Choroid plexus epithelial cell (primary cell): ENCODE measurements around the gene TGFB2.

ENCODE experiments used
- DNase-seq: peaks from one replicate; pipeline ENCODE4 v3.0.0-alpha.2; 2010; ENCODE audit warnings: low read depth
- H3K4me3 ChIP-seq: 2 replicates; pipeline ENCODE4 v1.5.1; 2011; ENCODE audit warnings: low read depth, mild to moderate bottlenecking, control low read depth, low read length, moderate library complexity
- TF ChIP-seq, protein P1 (sequence below): conservative IDR thresholded peaks from 2 replicates; pipeline ENCODE4 v1.5.1; 2011; ENCODE audit warnings: low read depth, mild to moderate bottlenecking, control low read depth, inconsistent platforms, low read length, moderate library complexity

The TGFB2 gene

DNA sequence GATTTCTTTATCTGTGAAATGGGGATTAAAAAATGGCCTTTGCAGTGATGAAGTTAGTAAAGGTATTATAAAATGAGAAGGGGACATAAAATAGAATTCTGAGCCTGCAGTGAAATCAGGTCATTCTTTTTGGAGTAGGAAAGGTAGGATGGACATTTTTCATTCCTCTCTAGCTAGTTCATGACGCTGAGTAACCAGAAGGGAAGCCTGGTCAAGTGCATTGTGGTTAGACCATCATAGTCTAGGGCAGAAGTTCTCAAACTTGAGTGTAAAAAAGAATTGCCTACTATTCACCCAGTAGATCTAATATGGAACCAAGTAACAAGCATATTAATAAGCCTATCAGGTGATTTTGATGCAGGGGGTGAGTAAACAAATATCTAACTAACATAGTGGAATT lies 50.8 kb downstream of the TGFB2 start:
- TF ChIP-seq, protein P1, sequence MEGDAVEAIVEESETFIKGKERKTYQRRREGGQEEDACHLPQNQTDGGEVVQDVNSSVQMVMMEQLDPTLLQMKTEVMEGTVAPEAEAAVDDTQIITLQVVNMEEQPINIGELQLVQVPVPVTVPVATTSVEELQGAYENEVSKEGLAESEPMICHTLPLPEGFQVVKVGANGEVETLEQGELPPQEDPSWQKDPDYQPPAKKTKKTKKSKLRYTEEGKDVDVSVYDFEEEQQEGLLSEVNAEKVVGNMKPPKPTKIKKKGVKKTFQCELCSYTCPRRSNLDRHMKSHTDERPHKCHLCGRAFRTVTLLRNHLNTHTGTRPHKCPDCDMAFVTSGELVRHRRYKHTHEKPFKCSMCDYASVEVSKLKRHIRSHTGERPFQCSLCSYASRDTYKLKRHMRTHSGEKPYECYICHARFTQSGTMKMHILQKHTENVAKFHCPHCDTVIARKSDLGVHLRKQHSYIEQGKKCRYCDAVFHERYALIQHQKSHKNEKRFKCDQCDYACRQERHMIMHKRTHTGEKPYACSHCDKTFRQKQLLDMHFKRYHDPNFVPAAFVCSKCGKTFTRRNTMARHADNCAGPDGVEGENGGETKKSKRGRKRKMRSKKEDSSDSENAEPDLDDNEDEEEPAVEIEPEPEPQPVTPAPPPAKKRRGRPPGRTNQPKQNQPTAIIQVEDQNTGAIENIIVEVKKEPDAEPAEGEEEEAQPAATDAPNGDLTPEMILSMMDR = no peak
- no peak for DNase-seq
- H3K4me3 ChIP-seq = no peak overlapping the region

- peak; percentile 73 for DNase-seq
- no peak overlapping the region for H3K4me3 ChIP-seq
- TF ChIP-seq, protein P1 = no peak
These were observed 52.7 kb downstream of the TGFB2 start for GRCh38 chr1:218397752-218398339.

DNA sequence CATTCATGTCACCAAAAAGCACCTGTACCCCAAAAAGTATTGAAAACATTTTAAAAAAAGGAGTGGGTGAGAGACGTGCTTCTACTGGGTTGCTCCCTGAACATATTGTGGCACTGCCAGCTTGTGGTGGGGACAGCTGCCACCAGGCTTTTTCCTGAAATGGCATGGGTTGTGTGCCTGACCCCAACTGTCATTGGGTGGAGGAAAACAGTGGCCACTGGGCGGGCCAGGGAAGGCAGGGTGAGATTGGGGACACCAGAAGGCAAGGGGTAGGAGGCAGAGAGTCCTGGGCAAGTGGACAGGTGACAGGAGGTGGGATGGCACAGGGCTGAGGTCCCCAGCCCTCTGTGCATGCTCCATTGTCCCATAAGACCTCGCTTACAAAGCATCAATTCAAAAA lies 55.5 kb downstream of the TGFB2 start:
- no peak overlapping the region for H3K4me3 ChIP-seq
- no peak for DNase-seq
- TF ChIP-seq, protein P1 = no peak

GRCh38 chr1:218401441-218401997 lies 56.4 kb downstream of the TGFB2 start:
- H3K4me3 ChIP-seq = no peak overlapping the region
- TF ChIP-seq, protein P1 = no peak

GRCh38 chr1:218401998-218402785 lies 57.1 kb downstream of the TGFB2 start:
- no peak overlapping the region for H3K4me3 ChIP-seq
- no peak for DNase-seq
- TF ChIP-seq, protein P1 = no peak

More at GRCh38 chr1:218401441-218401997, 56.4 kb downstream of the TGFB2 start:
- DNase-seq = no peak

- DNase-seq = no peak
- TF ChIP-seq, protein P1 = no peak
These were observed 57.6 kb downstream of the TGFB2 start for GRCh38 chr1:218402786-218403120.

DNA sequence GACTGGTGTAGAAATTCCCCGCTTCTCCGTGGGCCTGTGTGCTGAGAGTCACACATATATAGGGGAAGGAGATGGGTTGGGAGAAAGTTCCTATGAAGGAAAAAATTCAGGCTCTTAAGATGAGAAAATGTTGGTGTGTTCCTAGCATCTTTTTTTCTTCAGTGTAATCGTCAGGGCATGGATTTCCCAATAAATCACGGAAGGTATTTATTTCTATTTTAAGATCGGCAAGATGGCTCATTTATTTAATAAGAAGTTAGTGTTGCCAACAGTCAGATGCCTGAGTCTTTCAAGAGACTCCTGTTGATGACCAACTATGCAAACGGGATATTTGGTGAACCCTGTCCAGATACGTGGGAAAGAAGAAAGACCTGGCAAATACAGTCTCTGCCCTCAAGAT lies 58.2 kb downstream of the TGFB2 start:
- H3K4me3 ChIP-seq = no peak overlapping the region
- TF ChIP-seq, protein P1 = no peak
- DNase-seq = no peak

More at GRCh38 chr1:218402786-218403120, 57.6 kb downstream of the TGFB2 start:
- H3K4me3 ChIP-seq = no peak overlapping the region
